SKM-1 treated with dmso at 0.1 percent for 144 hours (cell line): ENCODE measurements around the gene FAIM2.

Source experiments
- DNase-seq: peaks from one replicate; lab custom pipeline; 2025; ENCODE audit not compliant: unreplicated experiment; lab: John Stamatoyannopoulos, UW

Gene FAIM2

DNA sequence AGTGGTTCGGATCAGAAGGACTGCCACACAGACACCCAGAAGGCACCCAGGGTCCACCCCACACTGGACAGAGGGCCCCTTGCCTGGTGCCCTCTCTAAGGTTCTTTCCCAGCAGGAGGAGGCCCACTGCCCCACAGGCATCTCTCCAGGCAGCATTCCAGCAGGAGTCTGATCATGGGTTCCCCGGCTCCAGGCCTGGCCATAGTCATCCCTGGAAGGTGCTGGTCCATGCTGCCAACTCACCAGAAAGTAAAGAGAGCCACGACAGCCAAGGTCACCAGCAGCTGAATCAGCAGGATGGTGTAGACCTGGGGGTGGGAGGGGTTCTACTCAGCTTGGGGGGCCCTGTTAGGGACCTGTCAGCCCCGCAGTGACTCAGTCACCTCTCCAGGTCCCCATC, 6.4 kb downstream of the FAIM2 start:
- DNase-seq = no peak

- no peak for DNase-seq
These were observed 7.9 kb downstream of the FAIM2 start for GRCh38 chr12:49895773-49896172.

DNA sequence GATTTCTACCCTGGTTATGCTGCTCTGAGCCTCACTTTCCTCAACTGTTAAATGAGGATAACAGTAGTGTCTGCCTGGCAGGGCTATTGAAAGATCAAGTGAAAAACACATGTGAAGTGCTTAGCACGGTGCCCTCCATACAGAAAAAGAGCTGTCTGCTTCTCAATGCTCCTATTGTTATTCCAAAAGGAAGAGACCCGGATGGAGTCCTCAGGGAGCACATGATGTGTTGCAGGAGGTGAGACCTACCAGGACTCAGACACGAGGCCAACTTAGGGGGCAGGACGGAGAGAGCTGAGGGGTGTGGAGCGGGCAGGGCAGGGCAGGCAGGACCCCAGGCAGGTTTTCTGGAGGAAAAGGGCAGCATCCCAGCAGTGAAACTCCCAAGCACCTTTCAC, 8.9 kb downstream of the FAIM2 start:
- no peak for DNase-seq

DNA sequence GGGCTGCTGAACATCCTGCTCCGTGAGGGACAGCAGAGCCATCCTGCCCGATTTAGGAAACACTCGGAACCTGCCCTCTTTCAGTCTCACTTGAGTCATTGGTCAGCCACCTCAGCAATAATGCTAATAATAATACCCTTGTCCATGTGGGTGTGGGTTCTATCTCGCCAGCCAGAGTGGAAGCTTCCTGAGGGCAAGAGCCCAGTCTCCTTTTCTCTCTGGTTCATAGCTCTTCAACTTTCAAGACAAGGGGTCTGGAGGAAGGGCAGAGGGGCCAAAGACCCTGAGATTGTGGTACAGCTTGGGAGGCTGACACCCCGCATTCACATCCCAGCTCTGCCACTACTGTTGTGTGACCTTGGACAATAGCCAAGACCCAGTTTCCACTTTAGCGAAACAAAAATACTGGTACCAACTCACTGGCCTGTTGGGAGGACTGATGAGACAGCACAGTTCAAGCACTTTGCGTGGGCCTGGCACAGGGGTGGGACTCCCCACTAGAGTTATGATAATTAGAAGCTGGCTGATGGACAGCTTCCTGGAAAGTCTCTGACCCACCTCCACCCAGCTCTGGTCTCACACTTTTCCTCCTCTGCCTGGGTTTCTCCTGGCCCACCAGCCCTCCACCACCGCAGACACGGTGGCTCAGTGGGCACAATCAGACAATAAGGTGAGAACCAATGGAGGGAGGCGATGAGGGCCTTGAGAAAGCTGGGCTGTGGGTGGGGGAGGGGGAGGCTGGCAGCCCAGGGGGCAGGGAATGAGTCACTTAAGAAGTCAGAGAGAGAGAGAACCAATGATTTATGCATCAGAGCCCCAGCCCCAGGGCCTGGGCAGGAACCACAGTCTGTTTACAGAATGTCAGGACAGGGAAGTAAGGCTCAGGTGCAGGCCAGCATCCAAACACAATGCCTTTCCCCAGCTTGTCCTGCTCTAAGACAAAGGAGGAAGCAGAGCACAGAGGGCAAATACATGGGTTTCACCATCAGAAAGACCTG, 9.6 kb downstream of the FAIM2 start:
- DNase-seq = no peak

DNA sequence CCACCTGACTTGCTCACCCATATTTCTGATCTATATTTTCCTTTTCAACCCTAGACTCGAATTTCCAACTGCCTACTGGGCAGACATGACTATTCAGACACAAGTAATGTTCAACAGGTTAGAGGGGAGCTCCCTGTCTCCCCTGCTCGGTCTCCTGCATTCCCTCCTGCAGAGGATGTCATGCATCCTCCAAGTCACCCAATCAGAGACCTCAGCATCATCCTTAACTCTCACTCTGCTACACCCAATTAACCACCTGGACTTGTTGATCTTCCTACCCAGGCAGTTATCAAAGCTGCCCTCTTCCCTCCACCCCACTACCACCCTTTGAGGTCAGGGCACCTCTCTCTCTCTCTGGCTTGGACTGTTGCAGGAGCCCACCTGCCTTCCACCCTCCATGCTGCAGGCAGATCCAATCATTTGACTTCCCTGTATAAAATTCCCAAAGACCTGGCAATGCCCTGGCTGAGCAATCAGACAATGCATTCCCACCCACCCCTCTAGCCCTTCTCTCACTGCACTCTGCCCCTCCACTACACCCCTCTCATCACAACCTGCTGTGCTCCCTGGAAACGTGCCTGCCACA, 10.9 kb downstream of the FAIM2 start:
- DNase-seq = no peak

- DNase-seq = no peak
These were observed 11.5 kb downstream of the FAIM2 start for GRCh38 chr12:49892084-49892731.

- no peak for DNase-seq
These were observed 12.2 kb downstream of the FAIM2 start for GRCh38 chr12:49891476-49891875.

DNA sequence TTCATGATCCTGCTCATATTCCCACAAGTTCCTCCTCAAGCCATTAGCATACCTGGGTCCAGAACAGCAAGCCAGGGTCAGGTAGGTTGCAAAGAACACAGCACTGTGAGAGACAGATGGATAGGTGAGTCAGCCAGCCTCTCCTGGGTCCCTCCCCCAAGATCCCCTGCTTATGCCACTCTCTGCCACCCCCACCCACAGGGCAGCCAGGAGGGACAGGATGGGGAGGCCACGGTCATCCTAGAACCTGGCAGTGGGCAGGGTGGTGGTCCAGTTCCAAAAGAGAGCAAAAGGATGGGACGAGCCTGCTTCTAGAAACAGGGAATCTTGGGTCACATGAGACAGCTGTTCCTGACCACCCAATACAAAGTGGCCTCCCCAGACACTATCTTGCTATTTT, 12.7 kb downstream of the FAIM2 start:
- DNase-seq = no peak

DNA sequence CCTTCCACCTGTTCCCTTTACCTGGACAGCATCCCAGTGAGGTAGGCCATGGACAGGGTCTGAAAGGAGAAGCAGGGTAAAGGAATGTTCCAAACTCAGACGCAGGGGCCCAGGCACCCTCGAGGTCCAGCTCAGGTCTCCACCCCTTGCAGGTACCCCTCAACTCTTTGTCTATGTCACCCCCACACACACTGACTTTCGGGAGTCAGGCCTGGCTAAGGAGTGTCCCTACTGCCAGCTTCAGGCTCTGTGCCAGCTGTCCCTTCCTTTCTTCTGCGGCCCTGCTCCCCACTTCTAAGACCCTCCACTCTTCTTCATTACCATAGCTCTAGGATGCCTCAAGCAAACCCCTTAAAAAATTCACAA, 13.6 kb downstream of the FAIM2 start:
- no peak for DNase-seq

DNA sequence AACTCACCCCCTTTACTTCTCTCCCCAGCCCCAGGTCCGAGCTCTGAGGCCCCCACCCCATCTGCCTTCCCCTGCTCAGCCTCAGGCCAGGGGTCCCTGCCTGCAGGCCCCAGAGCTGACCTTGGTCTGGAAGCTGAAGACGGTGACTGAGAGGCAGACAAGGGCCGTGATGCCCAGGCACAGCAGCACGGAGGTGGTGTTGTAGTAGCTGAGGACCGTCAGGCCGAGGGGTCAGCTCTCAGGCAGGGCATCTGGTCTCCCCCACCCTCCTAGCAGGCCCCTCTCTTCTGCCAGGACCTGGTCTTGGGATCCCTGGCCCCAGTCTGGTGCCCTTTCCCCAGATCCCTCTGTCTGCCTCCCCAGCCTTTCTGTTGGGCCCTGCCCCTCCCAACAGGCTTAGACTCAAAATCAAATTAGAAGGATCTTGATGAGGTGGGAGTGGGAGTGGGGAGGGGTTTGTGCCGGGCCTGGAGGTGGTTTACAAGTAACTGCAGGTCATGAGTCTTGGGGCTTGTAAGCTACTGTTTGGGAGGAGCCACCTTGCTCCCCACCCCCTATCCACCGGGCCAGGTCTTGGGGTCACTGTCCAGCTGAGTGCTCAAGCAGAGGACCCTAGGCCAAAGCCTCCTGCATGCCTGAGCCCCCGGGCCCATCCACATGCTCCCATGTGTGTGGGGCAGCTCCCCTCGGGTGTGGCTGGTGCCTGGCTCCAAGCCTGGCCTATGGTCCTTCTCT, 14.2 kb downstream of the FAIM2 start:
- DNase-seq = no peak

DNA sequence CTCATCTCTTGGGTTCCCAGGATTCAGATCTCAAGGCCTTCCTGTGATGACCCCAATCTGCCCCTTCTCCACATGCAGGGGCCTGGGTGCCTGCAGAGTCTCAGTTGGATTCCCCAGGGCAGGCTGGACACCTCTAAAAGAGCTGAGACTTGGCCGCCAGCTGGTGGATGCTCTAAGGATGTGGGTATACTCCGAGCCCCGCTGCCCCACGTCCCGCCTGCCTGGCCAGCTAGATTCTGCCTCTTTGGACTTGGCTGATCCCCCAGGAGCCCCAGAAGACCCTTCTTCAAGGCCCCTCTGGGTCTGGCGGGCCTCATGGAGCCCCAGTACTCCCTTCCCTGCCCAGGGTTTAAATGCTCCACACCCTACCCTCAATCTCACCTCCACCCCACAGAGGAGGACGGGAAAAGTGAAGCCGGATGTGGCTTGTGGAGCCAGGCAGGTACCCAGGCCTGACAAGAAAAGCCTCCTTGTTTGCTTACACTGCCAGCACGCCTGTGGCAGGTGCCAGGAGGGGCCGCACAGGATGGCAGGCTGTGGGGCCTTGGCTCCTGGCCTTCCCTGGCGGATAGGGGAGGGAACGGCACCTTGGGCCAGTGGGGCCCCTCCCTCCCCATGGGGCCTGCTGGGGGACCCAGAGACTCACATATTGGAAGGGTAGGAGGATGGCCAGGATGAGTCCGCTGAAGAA, 15.1 kb downstream of the FAIM2 start:
- DNase-seq = no peak

- DNase-seq = no peak
These were observed 15.9 kb downstream of the FAIM2 start for GRCh38 chr12:49887536-49888401.

GRCh38 chr12:49887091-49887490, 16.6 kb downstream of the FAIM2 start:
- DNase-seq = no peak

- no peak for DNase-seq
These were observed 17.8 kb downstream of the FAIM2 start for GRCh38 chr12:49885663-49886461.

DNA sequence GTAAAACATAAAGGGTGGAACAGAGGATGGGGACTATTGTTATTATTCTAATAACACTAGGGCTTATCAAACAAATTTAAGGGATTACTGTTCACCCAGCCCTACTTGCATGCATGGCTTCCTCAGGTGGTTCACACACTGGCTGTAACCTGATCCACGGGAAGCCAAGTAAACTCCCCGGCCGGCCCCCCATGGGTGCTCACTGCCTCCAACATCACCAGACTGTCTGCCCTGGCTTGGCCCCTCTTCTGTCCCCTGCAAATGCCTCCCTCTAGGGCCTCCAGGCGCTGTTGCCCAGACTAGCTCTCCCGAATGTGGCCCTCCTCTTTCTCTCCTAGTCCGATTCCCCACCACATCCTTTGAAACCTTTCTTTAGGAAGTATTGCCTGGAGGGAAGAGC, 18.6 kb downstream of the FAIM2 start:
- no peak for DNase-seq

DNA sequence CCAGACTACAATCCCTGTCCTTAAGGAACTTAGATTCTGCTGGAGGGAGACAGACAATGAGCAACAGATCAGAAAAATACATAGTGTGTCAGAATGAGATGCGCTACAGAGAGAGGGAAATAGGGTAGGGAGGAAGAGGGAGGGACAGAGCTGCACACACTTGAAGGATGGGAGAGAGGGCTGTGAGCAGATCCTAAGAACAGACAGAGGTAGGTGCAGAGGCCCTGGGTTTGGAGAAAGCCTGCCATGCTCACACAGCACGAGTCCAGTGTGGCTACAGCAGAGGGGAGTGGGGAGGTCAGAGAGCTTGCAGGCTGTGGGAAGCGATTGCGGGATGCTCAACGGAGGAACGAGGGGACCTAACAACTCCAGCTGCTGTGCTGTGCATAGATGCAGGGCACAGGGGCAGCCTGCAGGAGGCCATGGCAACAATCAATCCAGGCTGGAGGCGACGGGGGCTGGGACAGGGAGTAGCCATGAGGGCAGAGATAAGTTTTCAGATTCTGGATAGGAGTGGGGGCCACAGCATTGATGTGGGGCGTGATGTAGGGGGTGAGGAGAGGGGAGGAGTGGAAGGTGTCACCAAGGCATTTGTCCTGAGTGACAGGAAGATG, 20.7 kb downstream of the FAIM2 start:
- no peak for DNase-seq

- DNase-seq = no peak
These were observed 21.4 kb downstream of the FAIM2 start for GRCh38 chr12:49882248-49882850.
